SK-N-SH treated with all-trans-retinoic acid at 6 μM for 48 hours (cell line): ENCODE results near the gene JPT1.
"Not testable (repeated sequence)": the region's sequence is repeated elsewhere in the genome, so short reads cannot be mapped to it uniquely, and the experiment has no call there.

Experiments
- ATAC-seq: fragments of 200-7000 bp; cut with Tn5 transposase; 3 replicates; pipeline ENCODE4 v1.9.1; 2020; ENCODE audit warnings: mild to moderate bottlenecking, moderate library complexity
- ARNTL ChIP-seq: fragments of 450-650 bp; formaldehyde crosslinking; IDR thresholded peaks from 2 replicates; pipeline ENCODE4 v1.5.0; 2020; ENCODE audit warnings: low read depth, mild to moderate bottlenecking, moderate library complexity, borderline replicate concordance
- BACH2 ChIP-seq: fragments of 250-450 bp; sonication (Bioruptor Pico); IDR thresholded peaks from 2 replicates; pipeline ENCODE4 v1.9.0; 2021; ENCODE audit warnings: mild to moderate bottlenecking, borderline replicate concordance
- CSDC2 ChIP-seq: fragments of 250-450 bp; sonication (Bioruptor Pico); IDR thresholded peaks from 2 replicates; pipeline ENCODE4 v1.5.0; 2020; ENCODE audit warnings: mild to moderate bottlenecking, moderate library complexity
- GLIS3 ChIP-seq: fragments of 250-450 bp; sonication (Bioruptor Pico); IDR thresholded peaks from 2 replicates; pipeline ENCODE4 v1.5.0; 2020; ENCODE audit warnings: mild to moderate bottlenecking, moderate library complexity
- ISL1 ChIP-seq: fragments of 250-450 bp; sonication (Bioruptor Pico); IDR thresholded peaks from 2 replicates; pipeline ENCODE4 v2.1.2; 2022; ENCODE audit warnings: mild to moderate bottlenecking, moderate library complexity
- OSR1 ChIP-seq: fragments of 250-450 bp; sonication (Bioruptor Pico); IDR thresholded peaks from 2 replicates; pipeline ENCODE4 v1.8.0; 2022; ENCODE audit warnings: moderate library complexity, mild to moderate bottlenecking, inconsistent platforms
- PATZ1 ChIP-seq: fragments of 250-450 bp; sonication (Bioruptor Pico); IDR thresholded peaks from 2 replicates; pipeline ENCODE4 v1.8.0; 2020; ENCODE audit warnings: mild to moderate bottlenecking, moderate library complexity, borderline replicate concordance
- POU6F1 ChIP-seq: fragments of 250-450 bp; sonication (Bioruptor Pico); IDR thresholded peaks from 2 replicates; pipeline ENCODE4 v1.8.0; 2021; ENCODE audit warnings: low read depth, mild to moderate bottlenecking, moderate library complexity, borderline replicate concordance
- PPARA ChIP-seq: fragments of 250-450 bp; sonication (Bioruptor Pico); IDR thresholded peaks from 2 replicates; pipeline ENCODE4 v1.5.0; 2020; ENCODE audit warnings: mild to moderate bottlenecking, borderline replicate concordance
- RARB ChIP-seq: fragments of 250-450 bp; sonication (Bioruptor Pico); IDR thresholded peaks from 2 replicates; pipeline ENCODE4 v1.8.0; 2021; ENCODE audit warnings: mild to moderate bottlenecking, moderate library complexity
- SNAI2 ChIP-seq: fragments of 250-450 bp; sonication (Bioruptor Pico); IDR thresholded peaks from 2 replicates; pipeline ENCODE4 v1.5.0; 2020; ENCODE audit warnings: mild to moderate bottlenecking, moderate library complexity
- TOX ChIP-seq: fragments of 250-450 bp; sonication (Bioruptor Pico); IDR thresholded peaks from 2 replicates; pipeline ENCODE4 v1.8.0; 2021; ENCODE audit warnings: mild to moderate bottlenecking, moderate library complexity, borderline replicate concordance
- ZFP3 ChIP-seq: fragments of 250-450 bp; sonication (Bioruptor Pico); IDR thresholded peaks from 2 replicates; pipeline ENCODE4 v1.5.0; 2020; ENCODE audit warnings: mild to moderate bottlenecking, moderate library complexity
- ZFP30 ChIP-seq: fragments of 450-650 bp; formaldehyde crosslinking; IDR thresholded peaks from 2 replicates; pipeline ENCODE4 v1.5.0; 2022; ENCODE audit warnings: mild to moderate bottlenecking, moderate library complexity
- ZNF565 ChIP-seq: fragments of 450-650 bp; formaldehyde crosslinking; conservative IDR thresholded peaks from 2 replicates; pipeline ENCODE4 v1.5.0; 2020; ENCODE audit warnings: low read depth, mild to moderate bottlenecking, moderate library complexity
- ZNF70 ChIP-seq: fragments of 450-650 bp; formaldehyde crosslinking; IDR thresholded peaks from 2 replicates; pipeline ENCODE4 v1.5.0; 2020; ENCODE audit warnings: mild to moderate bottlenecking, moderate library complexity
- ZNF8 ChIP-seq: fragments of 450-650 bp; formaldehyde crosslinking; IDR thresholded peaks from 2 replicates; pipeline ENCODE4 v1.5.0; 2020; ENCODE audit warnings: mild to moderate bottlenecking, moderate library complexity
- TF ChIP-seq, protein P1 (sequence below): fragments of 250-450 bp; sonication (Bioruptor Pico); IDR thresholded peaks from 2 replicates; pipeline ENCODE4 v1.5.1; 2020; ENCODE audit warnings: low read depth, mild to moderate bottlenecking, moderate library complexity
- TF ChIP-seq, protein P2 (sequence below): fragments of 250-450 bp; sonication (Bioruptor Pico); IDR thresholded peaks from 2 replicates; pipeline ENCODE4 v1.5.0; 2020; ENCODE audit warnings: mild to moderate bottlenecking, moderate library complexity

JPT1 gene

DNA sequence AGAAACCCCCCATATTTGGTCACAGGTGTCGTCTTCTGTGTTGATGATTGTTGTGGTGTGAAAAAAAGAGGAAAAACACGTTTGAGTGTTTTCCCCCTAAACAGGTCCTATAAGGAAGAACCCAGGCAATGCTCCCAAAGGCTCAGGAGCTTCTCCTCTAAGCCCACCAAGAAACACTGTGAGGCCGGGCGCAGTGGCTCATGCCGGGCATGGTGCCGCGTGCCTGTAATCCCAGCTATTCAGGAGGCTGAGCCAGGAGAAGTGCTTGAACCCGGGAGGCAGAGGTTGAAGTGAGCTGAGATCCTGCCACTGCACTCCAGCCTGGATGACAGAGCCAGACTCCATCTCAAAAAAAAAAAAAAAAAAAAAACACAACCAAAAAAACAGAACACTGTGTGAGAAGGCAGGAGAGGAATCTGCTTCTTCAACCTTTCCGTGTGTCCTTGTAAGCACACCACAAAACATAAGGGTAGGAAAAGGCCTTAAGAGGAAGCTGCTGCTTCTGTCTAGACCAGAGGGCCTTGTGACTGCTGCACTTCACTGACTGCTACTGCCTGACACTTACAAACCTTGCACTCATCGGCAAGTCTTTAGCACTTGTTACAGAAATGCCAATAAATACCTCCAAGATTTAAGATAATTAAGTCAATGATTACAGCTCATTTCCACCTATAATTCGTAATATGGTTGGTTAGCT lies 9.3 kb downstream of the JPT1 start:
- no peak for TF ChIP-seq ZNF565 (CRISPR knock-in tag)
- TF ChIP-seq, protein P1, sequence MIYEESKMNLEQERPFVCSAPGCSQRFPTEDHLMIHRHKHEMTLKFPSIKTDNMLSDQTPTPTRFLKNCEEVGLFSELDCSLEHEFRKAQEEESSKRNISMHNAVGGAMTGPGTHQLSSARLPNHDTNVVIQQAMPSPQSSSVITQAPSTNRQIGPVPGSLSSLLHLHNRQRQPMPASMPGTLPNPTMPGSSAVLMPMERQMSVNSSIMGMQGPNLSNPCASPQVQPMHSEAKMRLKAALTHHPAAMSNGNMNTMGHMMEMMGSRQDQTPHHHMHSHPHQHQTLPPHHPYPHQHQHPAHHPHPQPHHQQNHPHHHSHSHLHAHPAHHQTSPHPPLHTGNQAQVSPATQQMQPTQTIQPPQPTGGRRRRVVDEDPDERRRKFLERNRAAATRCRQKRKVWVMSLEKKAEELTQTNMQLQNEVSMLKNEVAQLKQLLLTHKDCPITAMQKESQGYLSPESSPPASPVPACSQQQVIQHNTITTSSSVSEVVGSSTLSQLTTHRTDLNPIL (CRISPR knock-in tag), result no peak
- TF ChIP-seq SNAI2, result no peak
- TF ChIP-seq GLIS3 (CRISPR knock-in tag), result no peak
- TF ChIP-seq ZFP30 (CRISPR knock-in tag), result no peak
- no peak for TF ChIP-seq POU6F1
- no peak for TF ChIP-seq PATZ1 (CRISPR knock-in tag)
- TF ChIP-seq TOX, result no peak
- no peak for TF ChIP-seq CSDC2 (CRISPR knock-in tag)
- TF ChIP-seq, protein P2, sequence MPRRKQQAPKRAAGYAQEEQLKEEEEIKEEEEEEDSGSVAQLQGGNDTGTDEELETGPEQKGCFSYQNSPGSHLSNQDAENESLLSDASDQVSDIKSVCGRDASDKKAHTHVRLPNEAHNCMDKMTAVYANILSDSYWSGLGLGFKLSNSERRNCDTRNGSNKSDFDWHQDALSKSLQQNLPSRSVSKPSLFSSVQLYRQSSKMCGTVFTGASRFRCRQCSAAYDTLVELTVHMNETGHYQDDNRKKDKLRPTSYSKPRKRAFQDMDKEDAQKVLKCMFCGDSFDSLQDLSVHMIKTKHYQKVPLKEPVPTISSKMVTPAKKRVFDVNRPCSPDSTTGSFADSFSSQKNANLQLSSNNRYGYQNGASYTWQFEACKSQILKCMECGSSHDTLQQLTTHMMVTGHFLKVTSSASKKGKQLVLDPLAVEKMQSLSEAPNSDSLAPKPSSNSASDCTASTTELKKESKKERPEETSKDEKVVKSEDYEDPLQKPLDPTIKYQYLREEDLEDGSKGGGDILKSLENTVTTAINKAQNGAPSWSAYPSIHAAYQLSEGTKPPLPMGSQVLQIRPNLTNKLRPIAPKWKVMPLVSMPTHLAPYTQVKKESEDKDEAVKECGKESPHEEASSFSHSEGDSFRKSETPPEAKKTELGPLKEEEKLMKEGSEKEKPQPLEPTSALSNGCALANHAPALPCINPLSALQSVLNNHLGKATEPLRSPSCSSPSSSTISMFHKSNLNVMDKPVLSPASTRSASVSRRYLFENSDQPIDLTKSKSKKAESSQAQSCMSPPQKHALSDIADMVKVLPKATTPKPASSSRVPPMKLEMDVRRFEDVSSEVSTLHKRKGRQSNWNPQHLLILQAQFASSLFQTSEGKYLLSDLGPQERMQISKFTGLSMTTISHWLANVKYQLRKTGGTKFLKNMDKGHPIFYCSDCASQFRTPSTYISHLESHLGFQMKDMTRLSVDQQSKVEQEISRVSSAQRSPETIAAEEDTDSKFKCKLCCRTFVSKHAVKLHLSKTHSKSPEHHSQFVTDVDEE (CRISPR knock-in tag), result no peak
- TF ChIP-seq PPARA (CRISPR knock-in tag), result no peak
- TF ChIP-seq BACH2, result no peak
- TF ChIP-seq RARB (CRISPR knock-in tag), result no peak
- no peak for TF ChIP-seq ISL1 (CRISPR knock-in tag)
- TF ChIP-seq ARNTL (CRISPR knock-in tag), result no peak
- TF ChIP-seq ZFP3 (CRISPR knock-in tag), result no peak
- no peak for TF ChIP-seq ZNF70 (CRISPR knock-in tag)

GRCh38 chr17:75142236-75142971 lies 11.9 kb downstream of the JPT1 start:
- no peak for ATAC-seq
- TF ChIP-seq PPARA (CRISPR knock-in tag) (no peak), TOX (no peak), ZFP30 (CRISPR knock-in tag) (no peak), ZFP3 (CRISPR knock-in tag) (no peak)
- TF ChIP-seq, protein P2 (CRISPR knock-in tag), result no peak

More for the DNA sequence above, 9.3 kb downstream of the JPT1 start:
- ATAC-seq, result no peak

DNA sequence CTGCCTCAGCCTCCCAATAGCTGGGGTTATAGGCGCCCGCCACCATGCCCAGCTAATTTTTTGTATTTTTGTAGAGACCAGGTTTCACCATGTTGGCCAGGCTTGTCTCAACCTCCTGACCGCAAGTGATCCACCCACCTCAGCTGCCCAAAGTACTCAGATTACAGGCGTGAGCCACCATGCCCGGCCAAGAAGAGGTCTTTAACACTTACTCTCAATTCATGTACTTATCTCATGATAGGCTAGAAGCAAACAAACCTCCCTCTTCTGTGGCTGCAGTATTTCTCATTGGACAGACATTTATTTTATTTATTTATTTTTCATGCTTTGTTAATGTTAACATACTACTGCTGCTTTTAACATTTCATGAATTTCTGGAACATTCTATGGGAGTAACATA lies 15.8 kb downstream of the JPT1 start:
- ATAC-seq, result no peak
- no peak for TF ChIP-seq TOX
- TF ChIP-seq OSR1 (CRISPR knock-in tag), result no peak
- no peak for TF ChIP-seq ZNF70 (CRISPR knock-in tag)
- no peak for TF ChIP-seq ZNF8 (CRISPR knock-in tag)
- no peak for TF ChIP-seq ARNTL (CRISPR knock-in tag)

- ATAC-seq, result not testable (repeated sequence)
Measured at GRCh38 chr17:75137762-75138161, 16.6 kb downstream of the JPT1 start.
